HG03571 (cell line): ENCODE measurements around the gene FAAH.
A peak's percentile ranks its signal among the peaks of the same experiment; 100 is the strongest.

Experiments used
- ATAC-seq: cut with Tn5 transposase; IDR thresholded peaks from one replicate; pipeline ENCODE4 v1.9.1; 2021; ENCODE audit not compliant: unreplicated experiment

The FAAH gene

GRCh38 chr1:46400421-46400820 is 6.3 kb downstream of the FAAH start:
- ATAC-seq: no peak

GRCh38 chr1:46401154-46401913 is 7.2 kb downstream of the FAAH start:
- no peak for ATAC-seq

- ATAC-seq: no peak
Observed at GRCh38 chr1:46401964-46402626, 8.0 kb downstream of the FAAH start.

GRCh38 chr1:46403916-46404315 is 9.8 kb downstream of the FAAH start:
- no peak for ATAC-seq

GRCh38 chr1:46404482-46405196 is 10.5 kb downstream of the FAAH start:
- ATAC-seq: no peak

DNA sequence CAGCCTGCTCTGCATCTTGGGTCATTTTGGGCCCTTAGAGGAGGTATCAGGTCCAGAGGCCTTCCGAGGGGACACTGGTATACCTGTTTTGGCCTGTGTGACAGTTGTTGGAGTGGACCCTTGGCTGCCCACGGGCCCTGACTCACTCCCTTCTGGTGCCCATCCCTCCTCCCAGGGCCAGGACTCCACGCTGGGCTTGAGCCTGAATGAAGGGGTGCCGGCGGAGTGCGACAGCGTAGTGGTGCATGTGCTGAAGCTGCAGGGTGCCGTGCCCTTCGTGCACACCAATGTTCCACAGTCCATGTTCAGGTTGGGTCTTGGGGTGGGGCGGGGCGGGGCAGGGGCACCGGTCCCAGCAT is 11.1 kb downstream of the FAAH start:
- no peak for ATAC-seq

GRCh38 chr1:46405724-46406123 is 11.6 kb downstream of the FAAH start:
- ATAC-seq: no peak

DNA sequence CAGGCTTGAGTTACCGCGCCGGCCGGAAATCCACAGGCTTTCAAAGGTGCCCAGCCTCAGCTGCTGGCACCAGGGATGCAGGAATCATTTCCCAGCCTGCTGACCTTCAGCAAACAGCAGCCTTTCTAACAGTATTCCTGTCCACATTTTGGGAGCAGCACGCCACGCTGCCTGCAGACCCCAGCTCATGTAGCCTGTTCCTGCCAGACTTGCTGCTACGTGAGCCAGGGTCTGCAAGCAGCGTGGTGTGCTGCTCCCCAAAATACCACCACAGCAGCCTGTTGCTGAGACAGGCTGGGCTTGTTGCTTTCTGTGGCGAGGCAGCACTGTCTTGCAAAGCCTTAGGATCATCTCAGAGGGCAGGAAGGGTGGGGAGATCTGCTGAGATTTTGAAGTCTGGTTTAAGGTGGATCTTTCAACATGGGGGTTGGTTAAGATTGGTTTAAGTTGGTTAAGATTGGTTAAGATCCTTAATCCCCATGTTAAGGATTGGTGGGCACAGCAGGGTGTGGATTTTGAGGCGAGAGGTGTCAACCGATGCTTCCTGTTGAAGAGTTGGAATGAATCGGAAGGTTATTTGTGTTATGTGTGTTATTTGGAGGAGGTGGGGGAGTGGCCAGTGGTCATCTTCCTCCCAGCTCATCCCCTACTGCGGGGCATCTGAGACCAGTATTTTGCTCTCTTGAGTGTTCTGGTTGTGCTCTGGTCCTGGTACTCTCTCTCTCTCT is 12.9 kb downstream of the FAAH start:
- no peak for ATAC-seq

DNA sequence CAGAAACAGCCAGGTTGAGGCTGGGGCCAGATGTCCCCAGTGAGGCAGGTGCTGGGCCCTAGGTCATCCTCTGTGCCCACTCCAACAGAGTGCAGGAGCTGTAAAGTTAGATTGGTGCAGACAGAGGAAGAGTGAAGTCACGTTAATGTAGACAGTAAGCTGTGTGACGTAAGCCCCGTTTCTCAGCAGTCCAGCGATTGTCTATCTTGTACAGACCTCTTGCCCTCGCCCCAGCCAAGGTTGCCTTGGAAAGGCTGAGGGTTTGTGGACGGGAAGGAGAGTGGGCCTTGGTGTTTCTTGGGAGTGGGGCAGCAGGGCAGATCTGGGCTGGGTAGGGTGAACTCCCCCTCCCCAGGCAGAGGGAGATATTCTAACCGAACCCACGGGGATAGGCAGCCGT is 13.5 kb downstream of the FAAH start:
- no peak for ATAC-seq

DNA sequence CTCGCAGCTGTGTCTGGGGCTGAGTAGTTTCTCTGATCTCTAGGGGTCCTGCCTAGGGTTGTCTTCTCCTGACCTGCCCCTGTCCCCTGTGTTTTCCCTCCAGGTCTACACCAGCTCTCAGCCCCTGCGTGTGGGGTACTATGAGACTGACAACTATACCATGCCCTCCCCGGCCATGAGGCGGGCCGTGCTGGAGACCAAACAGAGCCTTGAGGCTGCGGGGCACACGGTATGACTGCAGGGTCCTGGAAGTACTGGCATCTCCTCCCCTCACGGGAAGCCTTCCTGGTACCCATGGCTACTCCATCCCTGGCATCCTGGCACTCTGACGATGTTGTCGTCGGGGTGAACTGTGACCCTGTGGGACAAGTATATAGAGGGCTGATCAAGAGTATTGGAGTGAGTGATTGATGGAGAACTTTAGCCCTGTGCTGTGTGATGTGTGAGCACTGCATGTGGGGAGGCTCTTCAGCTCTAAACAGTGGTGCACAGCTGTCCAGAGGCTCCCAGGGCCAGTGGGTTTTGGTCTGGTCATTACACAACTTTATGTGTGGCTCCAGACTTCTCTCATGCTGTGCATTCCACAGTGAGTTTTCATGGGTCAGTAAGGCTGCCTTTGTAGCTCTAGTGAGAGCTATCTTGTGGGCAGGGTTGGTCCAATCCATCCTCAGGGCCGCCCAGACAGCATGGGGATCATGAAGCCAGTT is 14.4 kb downstream of the FAAH start:
- ATAC-seq: no peak

DNA sequence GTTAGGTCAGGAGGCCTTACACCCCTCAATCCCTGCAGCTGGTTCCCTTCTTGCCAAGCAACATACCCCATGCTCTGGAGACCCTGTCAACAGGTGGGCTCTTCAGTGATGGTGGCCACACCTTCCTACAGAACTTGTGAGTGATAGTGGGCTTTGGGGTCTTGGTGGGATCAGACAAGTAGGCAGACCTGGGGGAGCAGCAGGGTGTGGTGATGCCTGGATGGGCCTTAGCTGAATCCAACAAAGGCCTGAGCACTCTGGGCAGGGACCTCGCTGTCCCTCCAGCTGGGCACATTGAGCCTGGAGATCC is 14.9 kb downstream of the FAAH start:
- no peak for ATAC-seq

DNA sequence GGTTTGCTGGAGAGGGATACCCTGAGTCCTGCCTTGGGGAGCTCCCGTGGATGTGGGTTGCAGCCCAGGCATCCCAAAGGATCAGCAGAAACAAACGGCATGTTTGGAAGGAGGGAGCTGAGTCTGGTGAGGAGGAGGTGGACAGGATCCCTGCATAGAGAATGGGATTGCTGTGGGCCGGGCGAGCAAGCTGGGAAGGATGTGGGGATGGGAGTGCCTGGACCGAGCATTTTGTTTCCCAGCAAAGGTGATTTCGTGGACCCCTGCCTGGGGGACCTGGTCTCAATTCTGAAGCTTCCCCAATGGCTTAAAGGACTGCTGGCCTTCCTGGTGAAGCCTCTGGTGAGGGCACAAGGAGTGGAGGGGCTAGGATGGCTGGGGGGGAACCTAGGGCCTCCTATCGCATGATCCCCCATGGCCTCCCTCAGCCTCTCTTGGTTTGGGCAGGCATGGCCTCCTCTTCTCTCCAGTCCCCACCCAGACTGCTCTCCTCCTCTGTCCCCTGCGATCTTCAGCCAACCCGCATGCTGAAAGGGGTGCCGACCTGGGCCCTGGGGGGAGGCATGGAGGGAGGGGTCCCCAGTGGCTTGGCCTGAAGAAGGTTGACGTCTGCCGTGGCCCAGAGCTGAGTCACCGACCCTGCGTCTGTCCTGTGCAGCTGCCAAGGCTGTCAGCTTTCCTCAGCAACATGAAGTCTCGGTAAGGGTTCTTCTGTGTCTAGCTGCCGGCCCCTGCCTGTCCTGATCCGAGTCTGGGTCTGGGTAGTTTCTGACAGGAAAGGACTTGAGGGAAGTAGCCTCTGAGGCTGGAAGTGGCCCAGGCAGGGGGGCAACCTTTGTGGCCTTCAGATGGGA is 16.3 kb downstream of the FAAH start:
- ATAC-seq: no peak

- no peak for ATAC-seq
Observed at GRCh38 chr1:46411010-46411405, 16.9 kb downstream of the FAAH start.

GRCh38 chr1:46411601-46412341 is 17.7 kb downstream of the FAAH start:
- no peak for ATAC-seq

GRCh38 chr1:46412893-46413595 is 18.9 kb downstream of the FAAH start:
- ATAC-seq: no peak

DNA sequence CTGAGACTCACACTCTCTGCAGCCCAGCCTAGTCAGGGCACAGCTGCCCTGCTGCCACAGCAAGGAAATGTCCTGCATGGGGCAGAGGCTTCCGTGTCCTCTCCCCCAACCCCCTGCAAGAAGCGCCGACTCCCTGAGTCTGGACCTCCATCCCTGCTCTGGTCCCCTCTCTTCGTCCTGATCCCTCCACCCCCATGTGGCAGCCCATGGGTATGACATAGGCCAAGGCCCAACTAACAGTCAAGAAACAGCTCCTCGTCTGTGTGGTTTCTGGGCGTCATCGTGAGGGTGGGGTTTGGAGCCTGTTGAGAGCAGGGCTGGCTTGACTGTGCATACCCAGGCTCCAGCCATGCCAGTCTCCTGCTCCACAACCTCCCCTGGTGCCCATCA is 19.5 kb downstream of the FAAH start:
- ATAC-seq: peak; percentile 68

DNA sequence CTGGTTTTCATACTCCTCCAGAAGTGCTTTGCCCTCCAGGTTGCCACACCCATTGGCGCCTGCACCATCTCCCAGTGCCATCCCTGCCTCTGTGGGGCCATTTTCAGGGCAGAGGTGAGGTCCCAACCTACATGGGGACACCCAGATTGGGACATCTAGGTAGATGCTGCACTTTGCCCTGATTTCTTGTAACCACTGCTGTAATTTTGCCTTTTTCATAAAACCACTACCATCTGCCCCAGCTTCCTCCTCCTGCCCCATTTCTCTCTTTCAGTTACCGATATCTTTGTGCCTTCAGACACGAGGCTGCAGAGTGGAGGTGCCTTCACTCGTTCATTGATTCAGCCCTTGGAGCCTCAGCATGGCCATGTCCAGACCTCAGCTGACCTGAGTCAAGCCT is 21.4 kb downstream of the FAAH start:
- ATAC-seq: no peak

DNA sequence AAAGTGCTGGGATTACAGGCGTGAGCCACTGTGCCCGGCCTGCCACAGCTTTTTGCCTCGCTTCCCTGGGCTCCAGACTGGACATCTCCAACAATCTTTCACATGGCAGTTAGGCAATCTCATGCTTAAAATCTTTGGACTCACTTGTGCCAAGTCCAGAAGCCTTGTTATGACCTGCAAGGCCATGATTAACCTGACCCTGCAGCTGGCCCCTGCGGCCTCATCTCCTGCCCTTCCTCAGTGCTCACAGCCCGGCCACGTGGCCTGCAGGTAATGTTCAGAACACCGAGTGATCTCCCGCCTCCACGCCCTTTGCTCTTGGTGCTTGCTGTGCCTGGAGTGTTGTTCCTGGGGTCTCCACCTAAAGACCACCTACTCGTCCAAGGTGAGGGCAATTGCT is 24.9 kb downstream of the FAAH start:
- no peak for ATAC-seq

DNA sequence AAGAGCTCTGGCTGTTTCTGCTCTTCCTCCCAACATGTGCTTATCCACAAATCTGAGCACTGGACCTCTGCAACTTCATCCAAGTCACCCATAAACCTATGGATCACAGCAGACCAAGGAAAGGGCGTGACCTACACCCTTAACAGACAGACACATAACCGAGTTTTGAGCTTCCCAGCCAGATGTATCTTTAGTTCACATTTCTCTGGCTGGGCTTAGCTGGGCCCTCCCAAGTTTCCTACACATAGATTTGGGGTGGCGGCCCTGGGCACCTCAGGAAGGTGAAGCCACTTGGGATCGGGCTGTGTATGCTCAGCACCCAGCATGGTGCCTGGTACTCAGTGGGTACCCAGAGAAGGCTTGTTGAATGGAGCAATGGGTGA is 26.4 kb downstream of the FAAH start:
- peak; percentile 6 for ATAC-seq
